Body of pancreas (tissue), 4 donors: Measurements from ENCODE around the gene ADGRD2.

Experiments
- CTCF ChIP-seq, 7 experiments: fragments of 450-650 bp in 4 of 7; fragments of 200-600 bp in 3 of 7; sonication (generic) in 3 of 7; IDR thresholded peaks; one replicate each; pipeline ENCODE4 v1.5.1; 2016 to 2019; ENCODE audit warnings: antibody characterized with exemption in 7 of 7
- POLR2A ChIP-seq, 3 donors: fragments of 450-650 bp; IDR thresholded peaks; one replicate each; pipeline ENCODE4 v1.6.1; 2016; ENCODE audit warnings: antibody characterized with exemption in 3 of 3, mild to moderate bottlenecking in 2 of 3

DNA sequence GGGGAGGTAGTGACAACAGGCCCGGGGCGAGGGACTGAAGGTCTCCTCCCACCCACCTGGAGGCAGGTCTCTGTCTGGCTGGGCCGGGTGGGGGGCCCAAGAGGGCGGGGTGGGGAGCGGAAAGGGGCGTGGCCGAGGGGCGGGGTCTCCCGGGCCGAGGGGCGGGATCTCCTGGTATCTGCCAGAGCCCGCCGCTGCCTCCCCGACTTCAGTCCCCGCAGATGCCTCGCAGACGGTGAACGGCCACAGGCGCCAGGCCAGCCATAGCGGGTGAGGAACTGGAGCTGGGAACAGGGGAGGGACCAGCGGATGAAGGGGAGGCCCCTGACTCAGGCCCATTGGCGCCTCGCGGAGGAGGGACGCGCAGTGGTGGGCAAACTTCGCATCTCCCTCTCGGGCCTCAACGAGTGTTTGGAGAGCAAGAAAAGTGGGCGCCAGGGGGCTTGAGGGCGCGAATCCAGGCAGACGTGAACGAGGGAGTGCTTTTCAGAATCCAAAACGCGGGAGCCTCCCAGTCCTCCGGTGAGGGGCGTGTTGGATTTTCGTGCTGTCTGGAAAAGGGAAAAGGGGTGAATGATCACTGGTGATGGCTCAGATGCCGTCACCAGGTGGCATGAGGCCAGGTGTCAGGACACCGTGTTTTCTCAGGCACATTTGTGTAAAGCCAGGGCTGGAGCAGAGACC is at the start of gene ADGRD2:
- TF ChIP-seq CTCF (IDR thresholded peaks at IDR 0.05) (no peak), POLR2A (IDR thresholded peaks at IDR 0.05) (no peak)
